Activated CD4-positive, CD25-positive, alpha-beta regulatory T cell treated with anti-CD3 and anti-CD28 coated beads, Interleukin-2, amount 50 U/mL, for 16 hours (primary cell): ENCODE data around the gene GREB1.

ENCODE experiments used
- DNase-seq: peaks from one replicate; pipeline ENCODE4 v3.0.0-alpha.2; 2020; ENCODE audit warnings: low read depth, low spot score

GREB1 gene

GRCh38 chr2:11512431-11512830 is 21.4 kb upstream of the GREB1 start:
- DNase-seq = no peak

- DNase-seq = no peak
Measured at GRCh38 chr2:11513319-11513718, 20.5 kb upstream of the GREB1 start.

DNA sequence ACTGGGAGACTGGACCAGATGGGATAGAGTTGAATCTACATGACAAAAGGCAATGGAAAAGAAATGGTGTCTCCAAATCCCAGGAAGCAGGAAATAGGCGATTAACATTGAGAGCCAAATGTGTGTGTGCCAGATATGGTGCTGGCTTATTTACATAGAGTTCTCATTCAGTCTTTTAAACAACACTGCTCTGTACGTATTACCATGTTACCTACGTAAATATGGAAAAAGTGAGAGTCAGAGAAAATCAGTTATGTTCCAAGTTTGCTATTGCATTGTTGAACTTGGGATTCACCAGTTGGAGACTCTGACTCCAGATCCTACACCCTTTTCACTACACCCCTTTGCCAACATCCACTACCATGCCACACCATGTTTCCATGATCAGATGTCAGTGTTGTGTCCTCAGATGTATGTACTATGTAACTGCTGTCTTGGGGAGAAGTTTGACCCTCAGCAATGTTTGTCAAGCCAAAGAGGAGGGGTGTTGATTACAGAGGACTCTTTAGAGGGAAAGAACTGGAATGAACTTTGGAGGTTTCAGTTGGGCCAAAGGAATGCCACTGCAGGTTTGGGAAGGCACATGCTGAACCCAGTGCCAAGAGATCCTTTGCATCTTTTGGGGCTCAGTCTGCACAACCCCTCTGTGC is 19.6 kb upstream of the GREB1 start:
- no peak for DNase-seq

- no peak for DNase-seq
Measured at GRCh38 chr2:11514904-11515303, 18.9 kb upstream of the GREB1 start.

DNA sequence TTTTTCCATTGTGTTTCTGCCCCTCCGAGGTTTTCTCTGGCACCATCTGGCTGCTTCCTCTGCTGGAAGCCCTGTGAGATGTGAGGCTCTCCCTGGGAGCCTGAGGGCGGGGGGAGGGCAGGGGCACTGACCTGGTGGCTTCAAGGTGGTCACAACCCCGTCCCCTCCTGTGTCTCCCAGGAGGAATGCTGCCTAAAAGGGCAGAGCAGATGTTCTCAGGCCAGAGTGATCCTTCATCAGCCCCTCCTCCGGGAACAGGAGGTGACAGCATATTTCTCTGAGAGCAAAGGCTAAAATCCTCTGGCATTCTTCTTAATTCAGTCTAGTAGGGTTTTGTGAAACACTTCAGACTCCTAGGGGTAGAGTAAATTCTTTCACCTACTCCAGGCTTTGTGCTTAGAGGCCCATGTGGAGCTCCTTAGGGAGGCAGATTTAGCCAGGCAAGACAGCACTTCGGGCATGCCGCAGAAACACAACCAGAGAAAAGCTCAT is 18.3 kb upstream of the GREB1 start:
- DNase-seq = no peak

DNA sequence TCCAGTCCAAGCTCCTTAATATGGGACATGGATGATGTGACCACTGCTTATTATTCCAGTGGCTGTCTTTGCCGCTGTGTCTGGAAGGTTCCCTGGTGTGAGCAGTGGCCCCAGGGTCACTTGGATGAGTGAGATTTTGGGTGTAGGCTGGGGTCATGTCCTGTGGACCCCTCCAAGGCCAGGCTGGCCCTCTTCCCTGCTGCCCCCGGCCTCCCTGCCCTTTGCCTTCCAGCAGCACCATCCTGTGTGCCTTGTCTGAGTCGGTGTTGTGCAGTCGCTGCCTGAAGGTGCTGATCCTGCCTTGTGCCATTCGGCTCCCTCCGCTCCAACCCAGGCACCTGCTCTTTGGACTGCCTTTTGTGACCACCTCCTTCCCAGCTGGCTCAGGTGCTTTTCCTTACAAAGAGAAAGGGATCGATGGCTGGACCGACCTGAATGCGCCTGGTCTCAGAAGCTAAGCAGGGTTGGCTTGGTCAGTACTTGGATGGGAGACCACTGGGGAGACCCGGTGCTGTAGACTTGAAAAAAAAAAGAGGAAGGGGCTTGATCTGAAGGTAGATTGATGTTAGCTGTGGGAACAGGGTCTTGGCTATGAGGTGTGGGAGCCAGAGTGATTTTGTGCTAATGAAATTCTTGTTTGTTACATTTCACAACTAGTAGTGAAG is 16.7 kb upstream of the GREB1 start:
- DNase-seq = no peak

DNA sequence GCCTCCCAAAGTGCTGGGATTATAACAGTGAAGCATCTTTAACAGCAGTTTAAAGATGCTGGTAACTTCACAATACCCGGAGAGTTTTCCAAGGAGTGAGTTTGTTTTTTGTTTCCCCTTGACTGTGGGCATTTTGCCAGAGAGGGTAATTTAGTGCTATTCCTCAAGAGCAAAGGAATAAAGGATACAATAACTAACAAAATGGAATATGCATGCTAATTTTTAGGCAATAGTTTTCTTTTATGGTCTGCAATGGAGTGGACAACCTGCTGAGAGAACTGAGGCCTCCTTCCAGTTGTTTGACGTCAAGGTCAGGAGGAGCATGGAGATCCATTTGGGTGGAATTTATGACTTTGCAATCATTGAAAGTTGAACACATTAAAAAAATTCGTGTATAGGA is 15.9 kb upstream of the GREB1 start:
- DNase-seq = no peak

GRCh38 chr2:11520092-11520693 is 13.7 kb upstream of the GREB1 start:
- DNase-seq = no peak

DNA sequence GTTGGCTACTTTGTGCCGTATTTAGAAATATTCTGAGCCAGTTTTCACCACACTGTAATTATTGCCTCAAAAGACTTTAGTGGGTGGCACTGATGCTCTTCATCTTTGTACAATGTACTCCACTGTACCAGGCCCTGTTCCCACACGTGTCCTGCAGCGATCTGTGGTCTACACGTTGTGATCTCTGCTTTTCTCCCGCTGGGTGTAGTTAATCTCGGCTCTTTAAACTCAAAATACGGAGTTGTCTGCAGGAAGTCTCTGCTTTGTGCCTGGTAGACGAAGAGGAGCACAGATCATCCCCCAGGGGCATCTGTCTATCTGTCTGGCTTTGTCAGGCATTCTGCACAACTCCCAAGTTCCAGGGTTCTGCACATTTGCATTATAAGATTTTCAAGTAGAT is 12.1 kb upstream of the GREB1 start:
- no peak for DNase-seq

- DNase-seq = no peak
Measured at GRCh38 chr2:11524470-11524869, 9.4 kb upstream of the GREB1 start.

DNA sequence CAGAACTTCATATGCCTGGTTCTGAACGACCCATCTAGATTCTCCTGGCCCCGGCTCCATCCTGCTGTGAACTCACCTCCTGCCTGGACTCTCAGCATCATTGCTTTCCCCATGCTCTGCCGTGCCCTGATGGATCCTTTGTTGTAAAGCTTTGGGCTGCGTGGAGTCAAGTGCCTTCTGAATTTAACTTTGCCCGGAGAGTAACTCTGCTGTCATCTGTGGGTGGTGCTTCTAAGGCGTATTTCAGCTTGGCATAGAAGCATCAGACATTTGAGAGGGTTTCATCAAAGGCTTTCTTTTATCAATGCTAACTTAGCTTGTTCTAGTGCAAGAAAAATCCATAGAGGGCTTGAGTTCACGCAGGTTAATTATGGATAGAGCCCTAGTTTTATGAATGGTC is 8.1 kb upstream of the GREB1 start:
- DNase-seq = no peak

DNA sequence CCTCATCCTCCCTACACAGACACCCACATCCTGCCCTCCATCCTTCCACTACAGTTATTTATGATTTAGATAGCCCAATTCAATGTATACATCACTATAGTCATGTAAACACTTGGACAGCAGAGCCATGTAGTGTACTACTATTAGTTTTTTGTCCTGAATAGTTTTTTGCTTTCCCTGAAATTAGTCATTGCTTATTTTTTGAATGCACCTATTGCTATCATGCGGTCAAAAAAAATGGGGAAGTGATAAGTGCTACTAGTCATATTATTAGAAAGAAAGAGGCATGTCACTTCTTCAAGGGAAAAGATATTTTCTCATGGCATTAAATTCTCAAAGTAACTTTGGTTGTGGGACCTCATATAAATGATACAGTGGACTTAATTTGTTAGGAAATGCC is 6.8 kb upstream of the GREB1 start:
- DNase-seq = no peak

DNA sequence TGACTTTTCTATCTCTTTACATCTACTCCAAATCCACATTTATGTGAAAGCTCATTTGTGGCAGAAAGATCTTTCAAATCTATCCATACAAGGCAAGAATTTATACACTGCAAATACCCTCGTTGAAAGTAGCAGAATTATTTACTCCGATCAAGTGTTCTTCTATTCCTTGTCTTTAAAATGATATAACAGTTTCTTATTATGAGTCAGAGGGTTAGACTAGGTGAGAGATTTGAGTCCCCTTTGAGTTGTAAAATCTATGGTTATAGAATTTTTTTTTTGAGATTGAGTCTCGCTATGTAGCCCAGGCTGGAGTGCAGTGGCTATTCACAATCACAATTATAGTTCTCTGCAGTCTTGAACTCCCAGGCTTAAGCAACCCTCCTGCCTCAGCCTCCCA is 5.6 kb upstream of the GREB1 start:
- DNase-seq = no peak

DNA sequence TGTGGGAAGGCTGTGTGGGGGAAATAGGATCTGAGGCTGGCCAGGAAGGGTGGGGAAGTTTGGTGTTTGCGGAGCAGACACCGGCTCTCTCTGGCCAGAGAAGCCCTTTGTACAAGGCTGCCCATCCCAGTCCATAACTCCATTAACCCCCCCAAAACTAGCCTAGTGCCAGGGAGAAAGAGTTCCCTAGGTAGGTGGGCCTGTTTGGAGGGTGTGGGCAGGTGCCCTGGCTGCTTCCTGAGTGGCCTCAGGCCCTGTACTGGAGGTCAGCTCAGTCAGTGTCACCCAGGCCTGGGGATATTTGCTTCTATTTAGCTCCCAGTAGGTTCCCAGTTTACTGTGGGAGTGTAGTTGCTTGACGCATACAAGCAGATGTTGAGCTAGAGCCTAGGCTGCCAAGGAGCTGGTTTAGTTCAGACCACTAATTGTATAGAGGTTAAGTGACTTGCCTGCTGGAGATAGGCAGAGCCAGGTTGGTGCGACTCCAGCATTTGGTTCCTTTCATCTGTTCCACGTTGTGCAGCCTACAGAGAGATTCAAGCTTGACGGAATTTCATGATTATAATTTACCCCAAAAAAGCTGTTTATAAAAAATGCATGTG is 2.9 kb upstream of the GREB1 start:
- DNase-seq = no peak

- DNase-seq = no peak
Measured at GRCh38 chr2:11532416-11533055, 1.3 kb upstream of the GREB1 start.

- no peak for DNase-seq
Measured at GRCh38 chr2:11534071-11534745, 363 bp downstream of the GREB1 start.

DNA sequence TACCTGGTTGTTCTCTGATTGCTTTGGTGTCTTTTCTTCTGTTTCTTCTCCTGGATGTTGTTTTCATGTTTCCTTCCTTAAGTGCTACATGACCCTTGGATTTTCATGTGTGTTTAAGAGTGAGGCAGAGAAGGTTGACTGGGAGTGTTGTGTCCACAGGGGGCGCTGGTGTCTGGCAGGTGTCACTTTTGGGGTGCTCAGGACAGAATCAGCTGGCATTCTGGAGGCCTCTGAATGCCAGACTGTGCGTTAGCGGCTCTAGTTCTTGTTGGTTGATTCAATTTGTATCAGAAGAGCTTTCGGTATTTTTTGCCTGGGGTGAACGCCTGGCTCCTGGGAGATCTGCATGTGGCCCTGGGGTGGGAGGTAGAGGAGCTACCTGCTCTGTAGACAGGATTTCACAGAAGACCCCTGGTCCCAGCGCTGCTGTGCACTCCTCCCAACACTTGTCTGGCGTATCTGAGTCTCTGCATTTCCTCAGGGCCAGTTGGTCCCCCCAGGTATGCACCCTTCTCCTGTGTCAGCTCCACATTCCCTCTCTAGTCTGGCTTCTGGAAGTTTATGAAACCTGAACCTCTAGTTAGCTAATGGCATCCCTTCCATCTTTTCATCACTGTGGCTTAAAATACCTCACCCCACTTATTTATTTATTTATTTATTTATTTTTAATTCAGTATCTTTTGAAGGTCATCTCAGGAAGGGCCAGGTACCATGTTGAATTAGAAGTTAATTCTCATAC is 1.1 kb downstream of the GREB1 start:
- no peak for DNase-seq

GRCh38 chr2:11535899-11536344 is 2.1 kb downstream of the GREB1 start:
- DNase-seq = no peak

- no peak for DNase-seq
Measured at GRCh38 chr2:11537951-11538350, 4.1 kb downstream of the GREB1 start.

GRCh38 chr2:11539317-11540147 is 5.7 kb downstream of the GREB1 start:
- no peak for DNase-seq
